Measurements from ENCODE around the gene RLBP1. TPM values are rescaled to one million over a fixed set of nuclear protein-coding genes. Genes with fewer than 3 reads are reported as not detected.

The RLBP1 gene
- total and polyA plus RNA-seq, 4 donors: not detected

- WGBS, 2 donors: 47 to 76% methylated on average over 2 of the region's 2 CpGs
- no peak overlapping the region for H3K27ac ChIP-seq (ENCODE audit: low read depth in 1 of 2, low read length in 1 of 2)
- H3K9me3 ChIP-seq (ENCODE audit: control insufficient read depth in 4 of 4, insufficient read depth in 3 of 4, low read length in 3 of 4): no peaks in the 10 kb centered on the region
- DNase-seq (no peak), ATAC-seq (ENCODE audit: insufficient read depth, low FRiP score) (no peak)
- H3K4me1 ChIP-seq (ENCODE audit: control insufficient read depth in 5 of 5, insufficient read depth in 5 of 5, low read length in 5 of 5): peaks cover 5 to 37% (median 20%) of the 10 kb centered on the region in 5 donors
- H3K27me3 ChIP-seq (ENCODE audit: control insufficient read depth in 3 of 3, insufficient read depth in 3 of 3, low read length in 2 of 3): no peaks in the 10 kb centered on the region
- no peak overlapping the region for H3K9ac ChIP-seq (ENCODE audit: insufficient read depth in 1 of 2, low read length in 2 of 2)
- TF ChIP-seq CTCF (IDR thresholded peaks at IDR 0.05; ENCODE audit: control extremely low read depth, extremely low read depth): no peak
- no peak overlapping the region for H3K4me3 ChIP-seq
- H3K36me3 ChIP-seq (ENCODE audit: control insufficient read depth in 4 of 4, insufficient read depth in 4 of 4, low read length in 4 of 4): peaks cover 0 to 11% (median 3%) of the 10 kb centered on the region in 4 donors
Observed at GRCh38 chr15:89165677-89166076, 55.7 kb downstream of the RLBP1 start.

GRCh38 chr15:89164712-89165211 is 56.6 kb downstream of the RLBP1 start:
- Histone ChIP-seq H3K27ac (ENCODE audit: low read depth in 1 of 2, low read length in 1 of 2) (peak overlapping the region in 1 of 2 donors; percentile 32), H3K4me1 (ENCODE audit: control insufficient read depth in 5 of 5, insufficient read depth in 5 of 5, low read length in 5 of 5) (peaks cover 5 to 37% (median 20%) of the 10 kb centered on the region in 5 donors), H3K27me3 (ENCODE audit: control insufficient read depth in 3 of 3, insufficient read depth in 3 of 3, low read length in 2 of 3) (no peaks in the 10 kb centered on the region), H3K4me3 (no peak overlapping the region), H3K9me3 (ENCODE audit: control insufficient read depth in 4 of 4, insufficient read depth in 3 of 4, low read length in 3 of 4) (no peaks in the 10 kb centered on the region), H3K36me3 (ENCODE audit: control insufficient read depth in 4 of 4, insufficient read depth in 4 of 4, low read length in 4 of 4) (peaks cover 0 to 13% (median 4%) of the 10 kb centered on the region in 4 donors), H3K9ac (ENCODE audit: insufficient read depth in 1 of 2, low read length in 2 of 2) (peak overlapping the region in 1 of 2 donors; percentile 39)
- DNase-seq (peak in 1 of 3 donors; percentile 44), ATAC-seq (ENCODE audit: insufficient read depth, low FRiP score) (no peak)
- no peak for TF ChIP-seq CTCF (IDR thresholded peaks at IDR 0.05; ENCODE audit: control extremely low read depth, extremely low read depth)
- 62 to 79% methylated on average over 7 of the region's 7 CpGs for WGBS, 2 donors

- H3K27me3 ChIP-seq (ENCODE audit: control insufficient read depth in 3 of 3, insufficient read depth in 3 of 3, low read length in 2 of 3): no peaks in the 10 kb centered on the region
- 87 to 92% methylated on average over 5 of the region's 5 CpGs for WGBS, 2 donors
- DNase-seq (no peak), ATAC-seq (ENCODE audit: insufficient read depth, low FRiP score) (no peak)
- no peak overlapping the region for H3K27ac ChIP-seq (ENCODE audit: low read depth in 1 of 2, low read length in 1 of 2)
- no peak overlapping the region for H3K4me3 ChIP-seq
- peaks cover 0 to 13% (median 4%) of the 10 kb centered on the region in 4 donors for H3K36me3 ChIP-seq (ENCODE audit: control insufficient read depth in 4 of 4, insufficient read depth in 4 of 4, low read length in 4 of 4)
- no peak overlapping the region for H3K9ac ChIP-seq (ENCODE audit: insufficient read depth in 1 of 2, low read length in 2 of 2)
- no peaks in the 10 kb centered on the region for H3K9me3 ChIP-seq (ENCODE audit: control insufficient read depth in 4 of 4, insufficient read depth in 3 of 4, low read length in 3 of 4)
- peaks cover 5 to 35% (median 20%) of the 10 kb centered on the region in 5 donors for H3K4me1 ChIP-seq (ENCODE audit: control insufficient read depth in 5 of 5, insufficient read depth in 5 of 5, low read length in 5 of 5)
- TF ChIP-seq CTCF (IDR thresholded peaks at IDR 0.05; ENCODE audit: control extremely low read depth, extremely low read depth): no peak
Observed at GRCh38 chr15:89163271-89164055, 57.9 kb downstream of the RLBP1 start.

All from lung (tissue), 12 donors.